ENCODE measurements around the gene GREM2. TPM values are rescaled to one million over a fixed set of nuclear protein-coding genes. Genes with fewer than 3 reads are reported as not detected.

Gene GREM2
- total RNA-seq, 4 donors from 2014 or later, result 0.83 to 3.1 (median 2.8) TPM

- no peaks in the 10 kb centered on the region for H3K36me3 ChIP-seq
- intact Hi-C loops (cut with DNase I), result no loop called here
- H3K9me3 ChIP-seq, result no peaks in the 10 kb centered on the region
- H3K27ac ChIP-seq (replicated peaks in 1 of 4), result no peak overlapping the region
- peaks cover 0 to 5% (median 0%) of the 10 kb centered on the region in 4 donors for H3K4me1 ChIP-seq
- TF ChIP-seq EP300 (IDR thresholded peaks at IDR 0.05) (no peak), CTCF (IDR thresholded peaks at IDR 0.05) (no peak), POLR2A (IDR thresholded peaks at IDR 0.05; ENCODE audit: low read depth) (no peak)
- no peak overlapping the region for H3K4me3 ChIP-seq
- no peak for DNase-seq (ENCODE audit: extremely low spot score)
- no peaks in the 10 kb centered on the region for H3K27me3 ChIP-seq
These were observed 144.1 kb downstream of the GREM2 start for GRCh38 chr1:240467895-240468294.

DNA sequence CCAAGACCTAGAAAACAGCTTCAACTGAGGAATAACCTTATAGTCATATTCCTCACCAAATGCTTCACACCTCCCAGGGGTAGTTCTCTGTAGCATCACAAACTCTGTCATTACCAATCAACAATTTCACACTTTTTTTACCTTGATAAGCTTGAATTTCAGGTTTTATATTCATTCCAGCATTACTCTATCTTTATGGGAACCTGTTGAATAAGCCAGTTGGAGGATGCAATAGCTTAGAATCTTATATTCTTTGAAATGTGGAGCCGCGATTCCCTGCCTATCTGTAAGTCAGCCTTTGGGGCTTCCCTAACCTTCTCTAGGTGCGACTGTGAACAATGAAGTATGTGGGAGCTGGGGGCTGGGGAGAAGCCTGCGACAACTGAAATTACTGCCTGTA lies 145.4 kb downstream of the GREM2 start:
- Histone ChIP-seq H3K4me1 (peaks cover 0 to 5% (median 0%) of the 10 kb centered on the region in 4 donors), H3K9me3 (no peaks in the 10 kb centered on the region), H3K27me3 (no peaks in the 10 kb centered on the region), H3K4me3 (no peak overlapping the region), H3K36me3 (no peaks in the 10 kb centered on the region), H3K27ac (replicated peaks in 1 of 4) (no peak overlapping the region)
- TF ChIP-seq CTCF (IDR thresholded peaks at IDR 0.05), result no peak
- TF ChIP-seq EP300 (IDR thresholded peaks at IDR 0.05), result no peak
- TF ChIP-seq POLR2A (IDR thresholded peaks at IDR 0.05; ENCODE audit: low read depth), result no peak
- TF ChIP-seq POLR2AphosphoS5 (IDR thresholded peaks at IDR 0.05), result no peak
- no peak for DNase-seq (ENCODE audit: extremely low spot score)
- 91% methylated on average over 4 of the region's 4 CpGs for WGBS
- intact Hi-C loops (cut with DNase I), result no loop called here

DNA sequence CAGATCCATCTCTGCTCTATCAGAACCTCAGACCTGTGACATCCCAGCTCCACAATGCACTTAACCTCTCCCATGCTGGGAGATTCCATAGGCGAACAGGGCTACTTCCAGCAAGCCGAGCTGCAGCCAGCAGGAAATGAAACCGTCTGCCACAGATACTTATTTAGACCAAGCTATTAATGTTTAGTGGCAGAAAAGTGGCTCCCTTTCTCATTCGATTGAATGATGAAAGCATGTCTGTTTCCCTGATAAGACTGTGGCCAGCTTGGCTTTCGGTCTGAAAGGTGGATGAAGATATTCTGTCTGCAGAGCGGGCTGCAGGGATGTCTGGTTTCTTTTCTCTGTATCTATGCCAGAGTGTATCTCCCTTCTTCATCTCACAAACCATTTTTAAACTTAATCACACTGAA lies 146.4 kb downstream of the GREM2 start:
- no peaks in the 10 kb centered on the region for H3K36me3 ChIP-seq
- 32% methylated on average over 6 of the region's 6 CpGs for WGBS
- no peaks in the 10 kb centered on the region for H3K9me3 ChIP-seq
- TF ChIP-seq POLR2A (IDR thresholded peaks at IDR 0.05; ENCODE audit: low read depth) (no peak), EP300 (IDR thresholded peaks at IDR 0.05) (no peak), CTCF (IDR thresholded peaks at IDR 0.05) (no peak), POLR2AphosphoS5 (IDR thresholded peaks at IDR 0.05) (no peak)
- H3K4me1 ChIP-seq, result peaks cover 0 to 5% (median 0%) of the 10 kb centered on the region in 4 donors
- H3K27me3 ChIP-seq, result no peaks in the 10 kb centered on the region
- DNase-seq (ENCODE audit: extremely low spot score), result no peak
- no peak overlapping the region for H3K4me3 ChIP-seq
- intact Hi-C loops (cut with DNase I), result no loop called here
- H3K27ac ChIP-seq (replicated peaks in 1 of 4), result no peak overlapping the region

DNA sequence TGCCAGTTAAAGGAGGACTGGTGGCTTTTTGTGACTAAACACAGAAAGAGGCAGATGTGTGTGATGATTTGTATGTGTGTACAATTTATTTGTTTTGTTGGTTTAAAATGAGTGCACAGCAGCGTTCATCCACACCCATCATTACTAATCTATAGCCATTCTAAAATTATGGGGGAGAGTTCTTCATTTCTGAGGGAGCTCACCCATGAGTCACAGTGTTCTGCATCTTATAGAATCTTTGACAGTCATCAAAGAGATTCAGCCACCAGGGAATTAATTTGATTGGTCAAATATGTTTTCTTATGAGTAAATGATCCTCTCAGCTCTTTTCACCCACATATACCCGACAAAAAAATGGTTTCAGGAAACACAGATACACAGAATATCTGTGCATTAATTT lies 147.9 kb downstream of the GREM2 start:
- H3K27ac ChIP-seq (replicated peaks in 1 of 4), result no peak overlapping the region
- H3K36me3 ChIP-seq, result no peaks in the 10 kb centered on the region
- H3K9me3 ChIP-seq, result no peaks in the 10 kb centered on the region
- H3K4me3 ChIP-seq, result no peak overlapping the region
- peaks cover 0 to 5% (median 0%) of the 10 kb centered on the region in 4 donors for H3K4me1 ChIP-seq
- TF ChIP-seq POLR2AphosphoS5 (IDR thresholded peaks at IDR 0.05), result no peak
- no peak for TF ChIP-seq CTCF (IDR thresholded peaks at IDR 0.05)
- TF ChIP-seq EP300 (IDR thresholded peaks at IDR 0.05), result no peak
- TF ChIP-seq POLR2A (IDR thresholded peaks at IDR 0.05; ENCODE audit: low read depth), result no peak
- intact Hi-C loops (cut with DNase I), result no loop called here
- H3K27me3 ChIP-seq, result no peaks in the 10 kb centered on the region
- no peak for DNase-seq (ENCODE audit: extremely low spot score)
- 94% methylated on average over 2 of the region's 2 CpGs for WGBS

DNA sequence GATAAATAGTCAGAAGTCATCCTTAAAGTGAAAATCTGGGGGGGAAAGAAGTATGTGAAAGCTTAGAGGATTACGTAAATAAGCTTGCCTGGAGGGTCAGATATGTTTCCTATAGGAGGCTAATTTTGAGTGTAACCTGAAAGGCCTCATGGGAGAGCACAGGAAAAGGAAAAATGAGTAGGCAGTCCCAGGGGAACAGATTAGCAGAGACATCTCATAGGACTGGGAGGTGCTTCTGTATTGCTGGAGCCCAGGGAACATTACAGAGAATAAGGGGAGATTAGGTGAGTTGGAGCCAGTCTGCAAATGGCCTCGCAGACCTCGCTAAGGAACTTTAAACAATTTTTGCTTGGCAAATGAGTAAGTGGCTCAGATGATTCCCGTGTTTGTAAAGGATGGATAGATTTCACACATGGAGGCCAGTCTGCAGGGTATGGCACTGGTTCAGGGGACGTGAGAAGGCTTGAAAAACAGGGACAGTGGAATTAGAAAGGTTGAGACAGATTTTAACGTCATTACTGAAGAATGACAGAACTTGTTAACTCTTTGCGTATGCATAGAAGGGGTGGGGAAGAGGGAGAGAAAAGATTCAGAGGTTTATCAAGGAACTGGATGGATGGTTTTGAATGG lies 149.1 kb downstream of the GREM2 start:
- no peaks in the 10 kb centered on the region for H3K27me3 ChIP-seq
- no peaks in the 10 kb centered on the region for H3K36me3 ChIP-seq
- H3K4me3 ChIP-seq, result no peak overlapping the region
- no peaks in the 10 kb centered on the region for H3K9me3 ChIP-seq
- no peak for TF ChIP-seq POLR2AphosphoS5 (IDR thresholded peaks at IDR 0.05)
- no peak for TF ChIP-seq EP300 (IDR thresholded peaks at IDR 0.05)
- TF ChIP-seq POLR2A (IDR thresholded peaks at IDR 0.05; ENCODE audit: low read depth), result no peak
- no peak for TF ChIP-seq CTCF (IDR thresholded peaks at IDR 0.05)
- H3K4me1 ChIP-seq, result peaks cover 0 to 5% (median 0%) of the 10 kb centered on the region in 4 donors
- WGBS, result 84% methylated on average over 7 of the region's 7 CpGs
- intact Hi-C loops (cut with DNase I), result no loop called here
- no peak overlapping the region for H3K27ac ChIP-seq (replicated peaks in 1 of 4)
- DNase-seq (ENCODE audit: extremely low spot score), result no peak

Data from esophagus muscularis mucosa (tissue), 4 donors.